CD4-positive, alpha-beta T cell treated with Interleukin-6 for 4 hours (primary cell): Measurements from ENCODE around the gene CYP24A1.

Experiments
- DNase-seq: peaks from one replicate; pipeline ENCODE4 v3.0.0-alpha.2; 2020; ENCODE audit warnings: mixed read lengths

The CYP24A1 gene

DNA sequence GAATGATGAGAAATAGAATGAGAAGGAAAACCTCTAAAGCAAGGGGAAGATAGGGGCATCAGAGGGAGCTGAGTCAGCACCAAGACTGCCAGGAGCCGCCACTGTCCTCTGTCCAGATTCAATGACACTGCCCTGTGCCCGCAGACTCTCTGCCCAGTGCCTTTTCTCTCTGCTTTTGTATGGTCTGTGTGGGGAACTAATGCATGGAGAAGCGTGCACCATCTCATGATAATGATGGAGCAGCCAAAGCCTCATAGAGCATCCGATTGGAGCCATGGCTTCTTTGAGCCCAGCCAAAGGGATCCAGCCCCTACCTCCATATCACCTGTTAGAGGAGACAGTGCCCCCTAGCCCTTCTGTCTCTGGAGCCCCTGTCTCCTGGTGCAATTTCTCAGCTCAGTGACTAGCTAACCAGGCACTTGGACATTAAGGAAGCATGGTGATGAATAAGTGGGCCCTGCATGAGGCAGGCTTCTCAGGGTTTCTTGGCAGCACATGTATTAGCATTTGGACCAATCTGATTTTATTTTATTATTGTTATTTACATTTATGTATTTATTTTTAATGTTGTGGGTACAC, 27.6 kb upstream of the CYP24A1 start:
- no peak for DNase-seq

DNA sequence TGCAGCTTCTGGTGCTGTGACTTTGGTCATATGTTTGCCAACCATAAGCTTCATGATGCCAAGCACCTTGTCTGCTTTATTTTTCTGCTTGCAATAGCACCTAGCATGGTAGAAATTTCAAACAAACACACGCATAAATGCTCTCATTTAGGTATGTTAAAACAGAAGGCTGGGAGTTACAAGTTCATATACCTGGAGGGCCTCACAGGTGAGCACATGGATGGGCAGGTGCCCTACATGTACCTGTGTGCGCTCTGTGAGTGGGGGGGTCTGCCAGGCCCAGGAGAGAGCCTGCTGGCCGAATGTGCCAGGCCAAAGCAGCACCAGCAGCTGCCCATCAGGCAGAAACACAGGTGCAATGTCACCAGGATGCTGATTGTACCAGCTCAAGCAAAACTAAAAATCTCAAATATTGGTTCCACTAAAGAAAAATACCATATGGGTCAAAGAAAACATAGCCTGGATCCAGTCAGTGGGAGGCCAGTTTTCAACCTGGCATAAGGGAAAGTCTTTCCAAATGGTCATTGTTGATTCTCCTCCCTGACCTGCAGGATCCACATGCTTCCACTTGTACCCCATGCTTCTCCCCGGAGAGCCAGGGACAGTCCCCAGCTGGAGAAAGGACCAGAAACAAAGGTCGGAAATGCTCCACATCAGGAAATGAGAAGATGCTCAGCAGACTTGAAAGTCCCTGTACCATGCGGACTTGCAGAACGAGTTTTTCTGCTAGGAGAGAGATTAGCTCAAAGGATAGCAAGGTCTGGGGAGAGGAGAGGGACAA, 26.9 kb upstream of the CYP24A1 start:
- no peak for DNase-seq

- DNase-seq: peak; percentile 72
These were observed 26.0 kb upstream of the CYP24A1 start for GRCh38 chr20:54199721-54200176.

- DNase-seq: no peak
These were observed 25.5 kb upstream of the CYP24A1 start for GRCh38 chr20:54199283-54199682.

- DNase-seq: no peak
These were observed 24.1 kb upstream of the CYP24A1 start for GRCh38 chr20:54197621-54198604.

GRCh38 chr20:54195483-54196472, 22.0 kb upstream of the CYP24A1 start:
- DNase-seq: no peak

DNA sequence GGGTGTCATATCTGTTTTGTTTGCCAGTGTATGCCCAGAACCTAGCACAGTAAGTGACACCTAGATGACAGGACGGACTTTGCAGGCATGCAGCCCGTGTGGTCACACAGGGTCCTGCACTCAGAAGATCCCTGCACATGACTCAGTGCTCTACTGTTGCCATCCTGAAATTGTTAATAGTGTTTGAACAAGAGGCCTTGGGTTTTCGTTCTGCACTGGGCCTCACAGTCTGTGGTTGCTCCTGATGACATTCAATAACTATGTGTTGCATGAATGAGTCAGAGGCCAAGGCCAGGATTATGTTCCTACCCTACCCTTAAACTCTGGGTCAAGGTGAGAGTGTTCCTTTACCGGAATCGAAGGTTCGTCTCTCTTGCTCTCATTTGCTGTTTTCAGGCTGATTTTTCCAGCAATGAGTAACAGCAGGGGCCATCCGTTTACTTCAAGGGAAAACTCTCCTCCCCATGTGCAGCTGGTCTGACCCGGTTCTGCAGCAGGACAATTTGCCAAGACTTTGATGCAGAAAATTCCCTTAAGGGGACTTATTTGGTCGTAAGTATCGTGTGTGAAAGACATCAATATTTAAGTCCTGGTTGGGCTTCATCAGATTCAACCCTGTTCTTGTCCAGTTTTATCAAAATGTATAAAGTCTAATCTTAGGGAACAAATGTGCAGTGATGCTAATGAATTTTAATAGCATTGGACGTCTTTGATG, 21.1 kb upstream of the CYP24A1 start:
- no peak for DNase-seq

DNA sequence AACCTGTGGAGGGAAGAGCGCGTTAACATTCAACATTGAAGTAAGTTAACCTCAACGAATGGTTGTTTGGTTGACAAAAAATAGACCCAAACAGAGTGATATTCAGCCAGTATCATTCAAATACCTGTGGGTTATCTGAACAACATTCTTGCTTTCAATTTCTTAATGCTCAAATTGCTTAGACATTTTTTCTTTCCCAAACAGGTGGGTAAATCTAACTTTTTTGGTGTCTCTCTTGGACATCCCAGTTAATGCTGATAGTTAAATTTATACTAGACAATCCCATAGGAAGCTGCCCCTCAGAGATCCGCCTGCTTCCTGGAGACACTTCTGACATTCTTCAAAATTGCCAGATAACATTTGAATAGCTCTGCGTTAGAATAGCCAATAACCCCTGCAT, 20.0 kb upstream of the CYP24A1 start:
- DNase-seq: no peak

- DNase-seq: no peak
These were observed 16.4 kb upstream of the CYP24A1 start for GRCh38 chr20:54190217-54190616.

DNA sequence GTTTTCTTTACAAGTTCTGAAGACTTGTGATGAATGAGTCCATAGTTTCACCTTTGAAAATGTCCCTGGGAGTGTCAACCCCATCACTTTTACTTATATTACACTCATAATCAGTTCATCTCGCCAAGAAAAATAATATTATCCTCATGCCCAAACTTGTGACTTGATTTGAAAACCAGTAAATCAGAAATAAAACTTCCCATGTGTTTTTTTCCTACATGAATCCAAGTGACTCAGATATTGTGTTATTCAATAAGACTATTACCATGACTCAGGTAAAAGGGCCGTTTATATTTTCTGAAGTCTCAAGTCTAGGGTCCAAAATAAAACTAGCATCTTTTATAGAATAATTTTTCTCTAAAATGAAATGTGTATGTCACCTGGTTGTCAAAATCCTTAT, 15.8 kb upstream of the CYP24A1 start:
- DNase-seq: no peak

GRCh38 chr20:54188132-54188849, 14.5 kb upstream of the CYP24A1 start:
- no peak for DNase-seq

GRCh38 chr20:54184904-54185626, 11.3 kb upstream of the CYP24A1 start:
- DNase-seq: no peak

- DNase-seq: no peak
These were observed 10.3 kb upstream of the CYP24A1 start for GRCh38 chr20:54184071-54184470.

GRCh38 chr20:54180931-54181330, 7.1 kb upstream of the CYP24A1 start:
- DNase-seq: no peak

GRCh38 chr20:54179946-54180345, 6.2 kb upstream of the CYP24A1 start:
- DNase-seq: no peak

- DNase-seq: no peak
These were observed 4.5 kb upstream of the CYP24A1 start for GRCh38 chr20:54178256-54178655.

- DNase-seq: no peak
These were observed 3.6 kb upstream of the CYP24A1 start for GRCh38 chr20:54177378-54177777.

GRCh38 chr20:54176610-54177009, 2.8 kb upstream of the CYP24A1 start:
- no peak for DNase-seq

- no peak for DNase-seq
These were observed 830 bp upstream of the CYP24A1 start for GRCh38 chr20:54174457-54175175.
